Ectodermal cell (in vitro differentiated cells): ENCODE results near the gene B3GALT6.

Experiments used
- H3K27ac ChIP-seq: 2 replicates; pipeline ENCODE4 v1.7.0; 2013; ENCODE audit warnings: mild to moderate bottlenecking, low read depth, low read length; ENCODE audit not compliant: insufficient read depth, poor library complexity, severe bottlenecking
- H3K27me3 ChIP-seq: 2 replicates; pipeline ENCODE4 v1.7.0; 2013; ENCODE audit warnings: mild to moderate bottlenecking, low read length; ENCODE audit not compliant: insufficient read depth, control insufficient read depth, poor library complexity, severe bottlenecking
- H3K36me3 ChIP-seq: one replicate; pipeline ENCODE4 v1.7.0; 2013; ENCODE audit warnings: low read length; ENCODE audit not compliant: control insufficient read depth, insufficient read depth
- H3K4me1 ChIP-seq: one replicate; pipeline ENCODE4 v1.7.0; 2013; ENCODE audit warnings: low read length; ENCODE audit not compliant: control insufficient read depth, insufficient read depth
- H3K4me3 ChIP-seq: 2 replicates; pipeline ENCODE4 v1.7.0; 2013; ENCODE audit warnings: low read depth, low read length, control low read depth; ENCODE audit not compliant: insufficient read depth
- H3K9me3 ChIP-seq: 2 replicates; pipeline ENCODE4 v1.7.0; 2013; ENCODE audit warnings: mild to moderate bottlenecking, low read length, moderate library complexity; ENCODE audit not compliant: control insufficient read depth
- WGBS, 2 experiments: methylation state at CpG; one replicate each; pipeline ENCODE4 v1.1.7; 2013; ENCODE audit warnings: missing lambda C conversion rate in 2 of 2; 5-methylcytosine and 5-hydroxymethylcytosine counted together

B3GALT6 gene

DNA sequence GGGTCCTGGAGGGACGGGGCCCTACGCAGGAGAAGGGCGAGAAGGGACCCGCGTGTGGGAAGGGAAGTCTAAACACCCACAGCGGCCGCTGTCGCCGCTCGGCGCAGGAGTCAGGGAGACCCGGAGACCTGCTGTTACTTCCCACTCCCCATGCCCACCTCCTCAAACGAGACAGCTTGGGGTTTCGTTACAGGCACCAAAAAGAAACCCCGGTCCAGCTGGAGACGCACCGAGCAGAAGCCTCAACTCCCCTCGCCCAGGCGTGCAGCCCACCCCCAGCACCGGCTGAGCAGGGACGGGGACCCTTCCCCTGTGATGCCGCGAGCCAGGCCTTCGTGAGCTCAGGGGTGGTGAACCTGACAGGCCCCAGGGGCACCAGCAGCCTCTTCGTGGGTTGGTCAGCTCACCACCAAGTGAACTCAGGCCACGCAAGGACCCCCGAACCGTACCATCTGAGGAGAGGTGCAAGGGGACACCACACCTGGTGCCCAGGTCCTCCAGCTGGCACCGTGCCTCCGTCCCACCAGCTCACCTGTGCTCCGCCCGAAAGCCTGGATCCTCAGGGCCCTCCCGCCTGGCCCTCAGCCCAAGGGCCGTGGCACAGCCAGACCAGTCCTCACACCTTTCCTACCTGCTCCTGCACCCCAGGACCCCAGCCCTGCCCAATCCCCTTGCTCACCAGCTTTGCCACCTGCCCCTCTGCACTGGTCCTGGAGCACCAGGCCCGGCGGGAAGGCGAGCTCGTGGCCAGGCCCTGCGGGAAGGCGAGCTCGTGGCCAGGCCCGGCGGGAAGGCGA, 5.3 kb upstream of the B3GALT6 start:
- H3K9me3 ChIP-seq: no peaks in the 10 kb centered on the region
- no peak overlapping the region for H3K4me3 ChIP-seq
- H3K27ac ChIP-seq: no peak overlapping the region
- no peaks in the 10 kb centered on the region for H3K27me3 ChIP-seq
- WGBS, 2 experiments: 95 to 97% methylated on average over 44 of the region's 44 CpGs
- peaks cover 6% of the 10 kb centered on the region for H3K36me3 ChIP-seq
- no peaks in the 10 kb centered on the region for H3K4me1 ChIP-seq

DNA sequence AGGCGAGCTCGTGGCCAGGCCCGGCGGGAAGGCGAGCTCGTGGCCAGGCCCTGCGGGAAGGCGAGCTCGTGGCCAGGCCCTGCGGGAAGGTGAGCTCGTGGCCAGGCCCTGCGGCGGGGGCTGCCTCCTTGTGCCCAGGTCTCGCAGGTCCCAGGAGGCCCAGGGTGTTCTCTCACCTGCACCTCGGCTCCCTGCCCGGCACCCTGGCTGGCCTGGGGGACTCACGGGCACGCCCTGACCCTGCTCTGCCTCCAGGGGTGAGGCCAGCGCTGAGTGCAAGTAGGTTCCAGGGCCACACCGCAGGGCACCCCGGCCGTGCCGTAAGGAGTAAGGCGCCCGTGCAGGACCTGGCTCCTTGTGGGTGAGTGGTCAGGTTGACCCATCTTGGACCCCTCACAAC, 4.7 kb upstream of the B3GALT6 start:
- Histone ChIP-seq H3K27me3 (no peaks in the 10 kb centered on the region), H3K4me3 (no peak overlapping the region), H3K9me3 (no peaks in the 10 kb centered on the region), H3K4me1 (no peaks in the 10 kb centered on the region), H3K36me3 (peaks cover 6% of the 10 kb centered on the region), H3K27ac (no peak overlapping the region)
- 95 to 96% methylated on average over 25 of the region's 25 CpGs for WGBS, 2 experiments

DNA sequence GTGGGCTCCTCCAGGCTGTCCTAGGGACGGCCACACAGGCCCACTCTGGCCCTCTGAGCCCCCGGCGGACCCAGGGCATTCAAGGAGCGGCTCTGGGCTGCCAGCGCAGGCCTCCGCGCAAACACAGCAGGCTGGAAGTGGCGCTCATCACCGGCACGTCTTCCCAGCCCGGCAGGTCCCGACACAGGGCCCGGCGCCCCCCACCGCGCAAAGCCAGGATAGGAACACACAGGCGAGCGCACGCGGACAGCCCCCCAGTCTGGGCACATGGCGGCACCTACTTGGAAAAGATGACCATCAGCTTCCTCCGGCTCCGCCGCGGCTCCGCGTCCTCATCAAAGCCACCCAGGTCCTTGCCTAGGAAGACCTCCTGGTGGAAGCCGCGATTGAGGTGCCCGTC, 3.9 kb upstream of the B3GALT6 start:
- H3K9me3 ChIP-seq: no peaks in the 10 kb centered on the region
- WGBS, 2 experiments: 96% methylated on average over 30 of the region's 30 CpGs
- peaks cover 2% of the 10 kb centered on the region for H3K36me3 ChIP-seq
- no peak overlapping the region for H3K4me3 ChIP-seq
- peaks cover 5% of the 10 kb centered on the region for H3K4me1 ChIP-seq
- H3K27ac ChIP-seq: no peak overlapping the region
- no peaks in the 10 kb centered on the region for H3K27me3 ChIP-seq

DNA sequence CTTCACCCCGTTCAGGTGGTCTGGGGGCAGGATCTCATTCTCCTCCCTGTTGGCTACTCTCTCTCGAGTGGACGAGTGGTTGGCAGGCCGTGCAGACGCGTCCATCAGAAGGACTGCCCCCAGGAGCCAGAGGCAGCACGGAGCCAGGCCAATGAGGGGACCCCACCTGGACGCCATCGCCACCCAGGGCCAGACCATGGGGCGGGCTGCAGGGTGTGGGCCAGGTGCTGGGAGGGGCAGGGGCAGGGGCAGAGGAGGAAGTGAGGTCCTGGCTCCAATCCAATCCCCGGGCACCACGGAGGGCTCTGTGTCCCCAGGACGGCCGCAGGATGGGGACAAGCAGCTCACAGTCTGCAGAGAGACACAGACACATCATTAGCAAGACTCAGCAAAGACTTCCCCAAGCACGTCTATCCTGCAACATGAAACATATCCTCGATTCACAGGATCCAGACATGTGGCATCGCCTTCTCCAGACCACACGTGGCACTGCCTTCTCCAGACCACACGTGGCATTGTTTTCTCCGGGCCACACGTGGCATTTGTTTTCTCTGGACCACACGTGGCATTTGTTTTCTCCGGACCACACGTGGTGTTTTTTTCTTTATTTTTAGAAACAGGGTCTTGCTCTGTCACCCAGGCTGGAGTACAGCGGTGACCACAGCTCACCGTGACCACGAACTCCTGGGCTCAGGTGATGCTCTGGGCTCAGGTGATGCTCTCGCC, 3.3 kb upstream of the B3GALT6 start:
- Histone ChIP-seq H3K4me3 (no peak overlapping the region), H3K27me3 (no peaks in the 10 kb centered on the region), H3K9me3 (no peaks in the 10 kb centered on the region), H3K27ac (no peak overlapping the region), H3K4me1 (peaks cover 8% of the 10 kb centered on the region), H3K36me3 (no peaks in the 10 kb centered on the region)
- WGBS, 2 experiments: 95 to 96% methylated on average over 28 of the region's 28 CpGs

DNA sequence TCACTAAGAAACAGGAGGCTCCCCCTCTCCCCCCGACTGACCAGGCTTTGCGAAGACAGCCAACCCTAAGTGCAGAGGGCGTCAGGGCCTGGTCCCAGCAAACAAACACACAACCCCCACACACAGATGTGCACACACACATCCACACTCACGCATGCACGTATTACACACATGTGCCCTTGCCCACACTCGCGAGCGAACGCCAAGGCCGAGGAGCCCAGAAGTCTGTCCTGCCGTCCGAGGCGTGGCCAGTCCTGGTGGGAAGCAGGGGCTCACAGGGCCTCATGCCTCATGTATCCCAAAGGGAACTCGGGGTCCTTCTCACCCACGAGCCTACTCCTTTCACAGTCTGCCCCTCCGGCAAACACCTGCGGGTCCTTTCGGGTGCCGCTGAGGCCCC, 2.3 kb upstream of the B3GALT6 start:
- Histone ChIP-seq H3K4me1 (peaks cover 8% of the 10 kb centered on the region), H3K27me3 (no peaks in the 10 kb centered on the region), H3K36me3 (no peaks in the 10 kb centered on the region), H3K27ac (no peak overlapping the region), H3K9me3 (no peaks in the 10 kb centered on the region), H3K4me3 (no peak overlapping the region)
- 95% methylated on average over 19 of the region's 19 CpGs for WGBS, 2 experiments

DNA sequence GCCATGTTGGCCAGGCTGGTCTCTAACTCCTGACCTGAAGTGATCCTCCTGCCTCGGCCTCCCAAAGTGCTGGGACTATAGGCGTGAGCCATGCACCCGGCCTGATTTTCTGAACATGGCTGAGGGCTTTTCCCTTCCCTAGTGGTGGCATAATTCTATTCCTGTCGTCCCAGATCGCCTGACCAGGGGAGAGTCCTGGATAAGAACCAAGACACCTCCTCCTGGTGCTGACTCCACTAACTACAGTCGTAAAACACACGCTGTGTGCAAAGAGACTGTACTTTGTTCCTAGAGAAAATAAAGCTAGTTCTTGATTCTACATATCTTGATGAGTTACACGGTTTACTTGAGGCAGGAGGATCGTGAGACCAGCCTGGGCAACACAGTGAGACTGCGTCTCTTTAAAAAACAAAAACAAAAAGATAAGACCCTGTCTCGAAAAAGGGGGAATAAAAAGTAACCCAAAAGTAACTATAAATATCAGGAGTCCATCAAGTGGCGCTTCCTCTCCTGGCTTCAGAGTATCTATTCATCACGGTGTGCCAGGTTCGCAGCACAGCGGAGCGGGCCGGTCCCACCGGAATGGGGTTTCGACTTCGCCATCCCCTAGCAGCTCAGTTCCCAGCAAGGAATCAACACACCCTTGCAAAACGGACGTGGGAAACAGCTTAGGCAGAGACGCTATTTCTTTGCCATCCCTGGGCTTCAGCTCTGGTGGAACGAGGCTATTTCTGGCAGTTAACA, 1.2 kb upstream of the B3GALT6 start:
- Histone ChIP-seq H3K36me3 (no peaks in the 10 kb centered on the region), H3K4me1 (peaks cover 8% of the 10 kb centered on the region), H3K9me3 (no peaks in the 10 kb centered on the region), H3K27me3 (no peaks in the 10 kb centered on the region), H3K4me3 (peak overlapping the region; percentile 85), H3K27ac (no peak overlapping the region)
- WGBS, 2 experiments: 37 to 39% methylated on average over 24 of the region's 24 CpGs

DNA sequence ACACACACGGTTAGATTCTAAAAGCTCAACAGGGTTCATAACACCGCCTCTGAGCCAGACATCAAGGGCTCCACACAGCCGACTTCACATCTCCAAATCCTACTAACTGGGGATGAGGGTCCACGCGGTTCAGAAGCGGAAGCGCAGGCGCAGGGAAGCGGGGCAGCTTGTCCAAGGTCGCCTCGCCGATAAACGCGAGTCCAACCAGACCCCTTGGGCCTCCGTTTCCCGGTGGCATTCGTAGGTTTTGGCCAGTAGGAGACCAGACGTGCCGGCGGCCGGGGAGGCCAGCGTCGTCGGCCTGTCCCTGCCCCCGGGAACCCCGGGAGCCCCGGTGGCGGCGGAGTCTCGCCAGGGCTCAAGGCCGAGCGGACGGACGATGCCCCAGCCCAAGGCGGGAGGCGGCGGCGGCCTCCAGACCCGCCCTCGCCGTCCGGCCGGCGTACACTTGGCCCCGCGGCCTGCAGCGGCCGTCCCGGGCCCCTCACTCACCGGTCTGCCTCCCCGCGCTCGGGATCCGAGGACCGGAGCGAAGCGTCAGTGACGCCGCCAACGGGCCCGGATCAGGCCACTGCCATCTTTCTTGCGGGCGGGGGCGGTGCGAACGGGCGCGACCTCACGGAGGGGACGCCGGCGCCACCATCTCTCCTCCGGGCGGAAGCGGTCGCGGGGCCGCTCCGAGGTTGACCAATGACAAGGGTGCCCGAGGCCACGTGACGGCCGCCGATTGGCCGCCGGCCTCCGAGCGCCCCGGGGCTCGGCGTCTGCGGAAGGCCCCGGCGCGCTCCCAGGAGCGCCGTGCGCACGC, 433 bp upstream of the B3GALT6 start, which contains the start of gene SDF4:
SDF4 (minus strand) TSS at position 602 of the 808 bp plus-strand sequence. CDS start 3,229 bp downstream, outside the sequence.
- WGBS, 2 experiments: 0% methylated on average over 99 of the region's 99 CpGs
- Histone ChIP-seq H3K36me3 (no peaks in the 10 kb centered on the region), H3K4me1 (peaks cover 9% of the 10 kb centered on the region), H3K27ac (no peak within 1 kb of the TSS), H3K4me3 (peak within 1 kb of the TSS; percentile 85), H3K27me3 (no peaks in the 10 kb centered on the region), H3K9me3 (no peaks in the 10 kb centered on the region)

DNA sequence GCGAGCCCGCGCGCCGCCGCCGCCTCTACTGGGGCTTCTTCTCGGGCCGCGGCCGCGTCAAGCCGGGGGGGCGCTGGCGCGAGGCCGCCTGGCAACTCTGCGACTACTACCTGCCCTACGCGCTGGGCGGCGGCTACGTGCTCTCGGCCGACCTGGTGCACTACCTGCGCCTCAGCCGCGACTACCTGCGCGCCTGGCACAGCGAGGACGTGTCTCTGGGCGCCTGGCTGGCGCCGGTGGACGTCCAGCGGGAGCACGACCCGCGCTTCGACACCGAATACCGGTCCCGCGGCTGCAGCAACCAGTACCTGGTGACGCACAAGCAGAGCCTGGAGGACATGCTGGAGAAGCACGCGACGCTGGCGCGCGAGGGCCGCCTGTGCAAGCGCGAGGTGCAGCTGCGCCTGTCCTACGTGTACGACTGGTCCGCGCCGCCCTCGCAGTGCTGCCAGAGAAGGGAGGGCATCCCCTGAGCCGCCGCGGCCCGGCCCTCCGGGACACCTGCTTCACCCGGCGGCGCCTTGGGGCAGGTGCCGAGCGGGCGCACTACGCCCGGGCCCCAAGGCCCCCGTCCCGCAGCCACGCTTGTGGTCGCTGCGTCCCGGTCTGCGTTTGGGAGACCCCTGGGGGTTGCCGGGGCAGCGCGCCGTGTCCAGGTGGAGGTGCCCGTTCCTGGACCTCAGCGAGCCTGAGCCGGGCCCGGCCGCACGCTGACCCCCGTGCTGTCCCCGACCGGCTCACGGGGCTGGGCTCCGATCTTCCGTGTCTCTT, 944 bp downstream of the B3GALT6 start:
- Histone ChIP-seq H3K36me3 (no peaks in the 10 kb centered on the region), H3K27me3 (no peaks in the 10 kb centered on the region), H3K4me1 (peaks cover 14% of the 10 kb centered on the region), H3K4me3 (peak overlapping the region; percentile 22), H3K9me3 (no peaks in the 10 kb centered on the region), H3K27ac (no peak overlapping the region)
- WGBS, 2 experiments: 96 to 97% methylated on average over 98 of the region's 98 CpGs

DNA sequence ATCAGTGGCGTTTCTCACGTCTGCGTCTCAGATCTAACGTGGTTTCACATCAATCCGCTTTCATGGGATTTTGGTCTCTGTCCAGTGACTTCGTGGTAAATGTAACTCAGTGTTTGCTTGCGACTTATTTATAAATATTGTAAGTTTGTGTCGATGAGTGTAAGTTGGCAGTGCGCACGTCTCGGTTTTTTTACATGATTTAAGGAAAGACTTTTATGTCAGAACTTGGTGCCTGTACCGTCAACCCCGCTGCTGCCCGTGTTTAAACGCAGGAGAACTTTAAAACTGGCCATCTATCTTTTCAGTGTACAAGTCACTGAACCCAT, 1.5 kb downstream of the B3GALT6 start:
- Histone ChIP-seq H3K27me3 (no peaks in the 10 kb centered on the region), H3K4me3 (peak overlapping the region; percentile 22)
- WGBS, 2 experiments: 95% methylated on average over 15 of the region's 15 CpGs

More for the DNA sequence above, 1.5 kb downstream of the B3GALT6 start:
- Histone ChIP-seq H3K27ac (no peak overlapping the region), H3K36me3 (no peaks in the 10 kb centered on the region), H3K4me1 (peaks cover 14% of the 10 kb centered on the region), H3K9me3 (no peaks in the 10 kb centered on the region)
